GM21619 (cell line): ENCODE results near the gene SHTN1.

Experiments
- ATAC-seq: cut with Tn5 transposase; IDR thresholded peaks from one replicate; pipeline ENCODE4 v1.9.1; 2021; ENCODE audit not compliant: unreplicated experiment

Gene SHTN1, protein sequence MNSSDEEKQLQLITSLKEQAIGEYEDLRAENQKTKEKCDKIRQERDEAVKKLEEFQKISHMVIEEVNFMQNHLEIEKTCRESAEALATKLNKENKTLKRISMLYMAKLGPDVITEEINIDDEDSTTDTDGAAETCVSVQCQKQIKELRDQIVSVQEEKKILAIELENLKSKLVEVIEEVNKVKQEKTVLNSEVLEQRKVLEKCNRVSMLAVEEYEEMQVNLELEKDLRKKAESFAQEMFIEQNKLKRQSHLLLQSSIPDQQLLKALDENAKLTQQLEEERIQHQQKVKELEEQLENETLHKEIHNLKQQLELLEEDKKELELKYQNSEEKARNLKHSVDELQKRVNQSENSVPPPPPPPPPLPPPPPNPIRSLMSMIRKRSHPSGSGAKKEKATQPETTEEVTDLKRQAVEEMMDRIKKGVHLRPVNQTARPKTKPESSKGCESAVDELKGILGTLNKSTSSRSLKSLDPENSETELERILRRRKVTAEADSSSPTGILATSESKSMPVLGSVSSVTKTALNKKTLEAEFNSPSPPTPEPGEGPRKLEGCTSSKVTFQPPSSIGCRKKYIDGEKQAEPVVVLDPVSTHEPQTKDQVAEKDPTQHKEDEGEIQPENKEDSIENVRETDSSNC

DNA sequence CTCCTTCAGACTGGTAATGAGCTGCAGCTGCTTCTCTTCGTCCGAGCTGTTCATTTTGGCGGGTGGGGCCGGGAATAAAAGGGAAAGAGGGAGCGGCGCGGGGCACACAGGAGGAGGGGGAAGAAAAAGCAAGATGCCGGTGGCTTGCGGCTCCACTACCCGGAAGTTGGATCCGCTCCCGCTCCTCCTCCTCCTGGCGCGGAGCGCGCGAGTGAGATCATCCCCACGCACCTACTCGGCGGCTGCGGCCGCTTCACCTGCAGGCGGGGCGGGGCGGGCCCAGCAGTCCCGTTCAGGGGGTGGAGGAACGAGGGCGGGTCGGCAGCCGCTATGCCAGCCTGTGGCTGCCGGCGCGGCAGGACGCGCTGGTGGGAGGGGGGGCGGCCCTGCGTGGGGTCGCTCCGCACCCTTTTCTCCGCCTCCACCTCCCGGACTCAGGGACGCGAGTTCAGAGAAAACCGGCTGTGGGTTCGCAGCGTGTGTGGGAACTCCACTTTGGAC is at the start of gene SHTN1:
Gene SHTN1, minus strand, starts transcription at position 162 of the 501 bp plus-strand sequence. Its CDS starts 108 bp downstream, at position 54.
- peak; percentile 37 for ATAC-seq

DNA sequence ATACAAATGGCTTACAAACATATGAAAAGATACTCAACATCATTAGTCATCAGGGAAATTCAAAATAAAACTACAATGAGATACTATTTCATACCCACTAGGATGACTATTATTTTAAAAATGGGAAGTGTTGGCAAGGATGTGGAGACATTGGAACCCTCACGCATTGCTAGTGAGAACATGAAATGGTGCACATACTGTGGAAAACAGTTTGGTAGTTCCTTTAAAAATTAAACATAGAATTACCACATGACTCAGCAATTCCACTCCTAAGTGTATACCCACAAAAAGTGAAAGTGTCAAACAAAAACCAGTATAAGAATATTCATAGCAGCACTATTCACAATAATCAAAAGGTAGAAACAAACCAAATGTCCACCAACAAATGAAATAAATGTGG is 48.5 kb upstream of the SHTN1 start:
- no peak for ATAC-seq

DNA sequence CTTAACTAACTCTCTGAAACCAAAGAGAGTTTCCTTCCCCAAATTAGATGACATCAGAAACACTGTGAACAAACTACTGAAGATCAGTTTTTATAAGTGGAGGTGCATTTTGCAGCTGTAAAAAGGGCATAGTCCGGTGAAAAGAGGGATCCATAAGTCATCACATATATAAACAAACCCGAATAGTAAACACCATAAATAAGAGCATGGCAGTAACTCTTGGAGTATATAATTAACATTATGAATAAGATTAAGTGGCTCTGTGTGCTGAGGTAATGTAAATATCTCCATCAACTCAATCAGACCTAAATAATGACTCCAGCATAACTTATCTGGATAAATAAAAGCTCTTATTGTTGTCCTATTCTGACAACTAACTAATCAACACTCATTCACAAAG is 43.0 kb upstream of the SHTN1 start:
- no peak for ATAC-seq

DNA sequence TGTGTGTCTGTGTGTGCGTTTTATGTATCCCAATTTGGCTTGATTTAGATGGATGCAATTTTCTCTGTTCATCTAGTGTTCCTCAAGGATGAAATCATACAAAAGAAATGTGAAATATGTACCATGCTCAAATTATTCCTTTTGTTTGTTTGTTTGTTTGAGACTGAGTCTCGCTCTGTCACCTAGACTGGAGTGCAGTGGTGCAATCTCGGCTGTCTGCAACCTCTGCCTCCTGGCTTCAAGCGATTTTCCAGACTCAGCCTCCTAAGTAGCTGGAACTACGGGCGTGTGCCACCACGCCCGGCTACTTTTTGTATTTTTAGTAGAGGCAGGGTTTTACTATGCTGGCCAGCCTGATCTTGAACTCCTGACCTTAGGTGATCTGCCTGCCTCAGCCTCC is 11.3 kb upstream of the SHTN1 start:
- no peak for ATAC-seq

DNA sequence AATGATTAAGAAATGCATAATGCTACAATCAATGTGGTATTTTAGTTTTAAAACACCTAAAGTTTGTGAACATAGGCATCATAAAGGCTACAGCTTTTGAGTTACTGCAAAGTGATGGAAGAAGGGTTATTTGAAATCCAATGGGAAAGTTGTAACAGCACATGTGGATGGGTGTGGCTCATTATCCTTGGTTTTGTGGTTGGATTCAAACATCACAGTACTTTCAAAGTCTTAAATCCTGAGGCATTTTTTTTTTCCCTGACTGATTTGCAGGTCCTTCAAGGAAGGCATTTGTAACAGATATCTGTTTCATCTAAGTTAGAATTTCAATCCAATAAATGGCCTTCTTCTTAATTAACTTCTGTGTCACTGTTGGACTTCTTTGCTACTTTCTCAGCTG is 9.8 kb upstream of the SHTN1 start:
- ATAC-seq, result no peak

DNA sequence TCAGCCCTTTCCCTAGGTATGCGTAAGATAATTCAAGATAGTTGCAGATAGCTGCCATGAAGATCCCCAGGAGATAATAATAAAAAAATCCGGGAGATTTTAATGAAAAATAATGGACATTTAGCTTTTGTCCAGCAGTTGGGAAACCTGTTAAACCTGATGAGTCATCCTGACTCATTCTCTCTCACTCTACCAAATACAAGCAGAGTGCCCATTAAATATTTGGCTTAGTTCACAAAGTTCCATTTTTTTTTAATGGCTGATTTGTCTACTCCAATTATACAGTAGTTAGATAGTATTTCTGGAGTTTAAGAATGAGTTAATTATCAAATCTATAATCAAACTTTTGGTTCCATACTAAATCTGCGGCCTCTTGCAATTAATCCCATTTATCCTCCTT is 2.1 kb upstream of the SHTN1 start:
- ATAC-seq, result no peak

DNA sequence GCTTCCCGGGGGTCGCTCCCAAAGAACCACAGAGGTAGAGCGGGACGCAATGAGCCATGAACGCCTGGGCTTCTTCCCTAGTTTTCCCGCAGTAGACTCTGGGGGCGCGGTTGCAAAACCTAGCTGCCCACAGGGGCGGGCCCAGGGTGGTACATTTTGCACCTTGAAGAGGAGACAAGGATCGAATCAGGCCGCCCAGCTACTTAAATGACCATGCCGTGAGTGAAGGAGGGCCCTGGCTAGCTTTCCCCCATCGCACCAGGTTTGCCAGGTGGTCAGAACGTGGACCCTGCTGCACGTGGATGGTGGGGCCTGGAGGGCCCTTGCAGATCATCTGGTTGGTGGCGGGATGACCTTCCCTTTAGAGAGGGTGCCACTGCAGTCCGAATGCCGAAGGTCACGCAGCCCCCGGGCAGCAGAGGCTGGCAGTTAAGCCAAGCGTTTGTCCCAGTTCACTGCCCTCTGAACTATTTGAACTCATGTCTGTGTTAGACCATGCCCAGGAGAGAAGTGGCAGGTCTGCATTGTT is 604 bp upstream of the SHTN1 start:
- no peak for ATAC-seq

DNA sequence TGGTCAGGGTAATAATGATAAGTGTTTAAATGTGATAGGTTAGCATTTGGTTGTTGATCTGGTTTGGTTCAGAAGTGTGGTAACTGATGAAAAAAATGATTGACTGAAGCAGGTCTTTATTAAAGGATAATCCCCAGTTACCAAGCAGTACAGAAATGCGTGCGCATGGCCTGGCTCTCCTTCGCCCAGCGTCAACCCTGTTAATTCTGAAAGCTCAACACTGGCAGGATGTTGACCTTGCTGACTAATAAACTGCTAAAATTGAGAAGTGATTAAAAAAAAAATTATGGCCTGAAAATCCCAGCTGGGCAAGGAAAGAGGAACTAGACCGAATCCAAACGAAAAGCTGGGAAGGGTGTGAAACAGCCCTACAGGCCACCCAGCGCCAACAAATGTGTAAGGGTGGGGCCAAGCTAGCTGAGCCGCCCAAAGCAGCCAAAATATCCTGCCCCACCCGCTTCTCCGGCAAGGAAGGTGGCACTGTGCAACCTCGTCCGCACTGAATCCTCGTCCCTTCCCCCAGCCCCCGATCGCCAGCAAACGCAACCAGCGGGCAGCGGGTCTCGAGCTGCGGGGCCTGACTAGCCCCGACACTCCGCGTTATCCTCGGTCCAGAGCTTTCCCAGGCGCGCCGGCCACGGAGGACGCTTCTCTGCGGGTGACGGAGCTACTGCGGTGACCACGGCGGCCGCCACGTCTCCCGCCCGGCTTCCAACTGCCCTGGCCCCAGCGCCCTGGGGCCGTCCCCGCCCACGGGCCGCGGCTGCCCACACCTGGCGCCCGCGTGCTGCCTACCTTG is 561 bp downstream of the SHTN1 start:
- peak; percentile 61 for ATAC-seq

DNA sequence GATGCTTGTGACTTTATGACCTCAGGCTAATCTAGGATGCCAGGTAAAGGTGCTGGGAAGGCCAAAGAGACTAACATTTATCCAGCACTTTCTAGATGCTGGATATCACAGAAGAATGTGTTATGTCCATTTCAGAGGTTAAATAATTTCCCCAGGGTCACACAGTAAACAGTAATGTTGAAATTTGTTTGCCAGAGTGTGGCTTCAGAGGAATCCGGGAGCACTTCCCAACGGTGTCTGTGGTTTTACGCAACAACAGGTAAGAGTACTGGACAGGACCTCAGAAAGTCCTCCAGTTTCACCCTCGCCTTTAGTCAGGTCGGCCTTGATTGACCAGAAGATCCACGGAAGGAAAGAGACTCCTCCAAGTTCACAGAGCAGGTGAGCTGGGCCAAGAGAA is 1.7 kb downstream of the SHTN1 start:
- ATAC-seq, result no peak

DNA sequence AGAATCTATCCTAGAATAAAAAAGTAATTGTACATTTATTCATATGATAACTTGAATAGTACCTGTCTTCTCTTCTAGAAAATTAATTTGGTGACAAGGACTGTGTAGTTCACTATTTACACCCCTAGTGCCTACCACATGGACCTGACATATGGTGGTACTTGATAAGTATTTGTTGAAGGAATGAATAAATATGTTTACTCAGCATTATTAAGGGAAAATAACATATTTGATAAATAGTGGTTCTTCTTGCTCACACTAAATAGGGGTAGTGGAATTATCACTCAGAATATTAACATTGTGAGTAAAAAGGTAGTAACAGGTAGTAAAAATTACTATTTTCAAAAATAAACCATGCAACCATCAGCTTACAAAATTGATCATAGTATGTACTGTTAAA is 2.8 kb downstream of the SHTN1 start:
- ATAC-seq, result no peak

DNA sequence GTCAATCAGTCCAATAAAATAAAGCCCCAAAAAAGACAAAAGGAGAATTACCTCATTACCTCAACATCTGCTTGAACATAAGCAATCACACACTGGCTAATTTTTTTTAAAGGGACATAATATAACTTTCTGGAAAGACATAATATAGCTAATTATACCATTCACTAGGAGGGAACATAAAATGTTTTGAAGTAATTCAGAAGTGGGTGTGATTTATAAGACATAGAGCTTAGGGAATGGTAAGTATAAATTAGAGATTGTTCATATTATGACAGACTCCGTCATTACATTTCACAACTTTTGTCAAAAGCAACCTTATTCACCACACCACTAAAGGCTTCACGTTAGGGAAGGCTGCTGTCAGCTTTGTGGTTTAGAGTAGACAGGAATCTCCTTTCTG is 3.8 kb downstream of the SHTN1 start:
- no peak for ATAC-seq

DNA sequence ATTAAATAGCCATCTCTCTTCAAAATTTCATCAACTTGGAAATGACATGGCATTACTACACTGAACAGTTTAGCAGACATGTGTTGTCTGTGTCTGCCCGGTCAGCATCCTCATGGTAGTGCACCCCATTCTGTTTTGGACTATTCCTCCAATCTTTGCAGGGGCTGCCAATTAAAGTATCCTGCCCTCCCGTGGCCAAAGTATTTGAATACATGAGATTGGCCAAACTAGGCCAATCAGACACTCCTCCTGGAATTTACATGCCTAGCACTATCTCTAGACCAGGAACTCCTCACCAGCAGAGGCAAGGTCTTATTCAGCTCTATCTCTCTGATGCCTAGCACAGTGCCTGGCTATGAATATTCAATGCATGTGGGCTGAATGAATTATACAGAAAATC is 4.4 kb downstream of the SHTN1 start:
- no peak for ATAC-seq

DNA sequence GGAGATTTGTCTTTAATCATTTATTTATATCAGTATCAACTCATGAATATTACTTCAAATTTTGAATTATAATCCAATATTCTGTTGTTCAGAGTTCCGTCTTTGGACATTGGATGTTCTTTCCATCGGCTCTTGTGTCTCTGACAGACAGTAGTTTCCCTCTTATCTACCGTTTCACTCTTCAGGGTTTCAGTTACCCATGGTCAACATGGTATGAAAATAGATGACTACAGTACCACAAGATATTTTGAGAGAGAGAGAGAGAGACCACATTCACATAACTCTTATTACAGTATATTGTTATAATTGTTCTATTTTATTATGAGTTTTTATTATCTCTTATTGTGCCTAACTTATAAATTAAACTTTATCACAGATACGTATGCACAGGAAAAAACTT is 6.8 kb downstream of the SHTN1 start:
- no peak for ATAC-seq

DNA sequence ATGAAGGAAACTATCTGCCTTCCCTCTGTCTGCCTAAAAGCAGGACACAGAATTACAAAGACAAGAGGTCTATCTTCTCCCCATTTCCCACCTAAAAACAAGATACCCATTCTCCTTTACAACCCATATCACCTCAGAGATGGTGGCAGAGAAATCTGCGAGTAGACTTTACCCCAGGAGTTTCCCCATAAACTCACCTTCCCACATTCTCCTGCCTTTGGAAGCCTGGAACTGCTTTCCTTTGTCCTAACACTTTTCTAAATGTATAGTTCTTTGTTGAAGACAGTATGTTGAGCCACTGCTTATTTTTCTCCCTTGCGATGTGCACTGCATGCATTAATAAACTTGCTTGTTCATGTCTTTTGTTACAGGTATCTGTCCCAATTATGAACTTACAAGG is 8.0 kb downstream of the SHTN1 start:
- ATAC-seq, result no peak

DNA sequence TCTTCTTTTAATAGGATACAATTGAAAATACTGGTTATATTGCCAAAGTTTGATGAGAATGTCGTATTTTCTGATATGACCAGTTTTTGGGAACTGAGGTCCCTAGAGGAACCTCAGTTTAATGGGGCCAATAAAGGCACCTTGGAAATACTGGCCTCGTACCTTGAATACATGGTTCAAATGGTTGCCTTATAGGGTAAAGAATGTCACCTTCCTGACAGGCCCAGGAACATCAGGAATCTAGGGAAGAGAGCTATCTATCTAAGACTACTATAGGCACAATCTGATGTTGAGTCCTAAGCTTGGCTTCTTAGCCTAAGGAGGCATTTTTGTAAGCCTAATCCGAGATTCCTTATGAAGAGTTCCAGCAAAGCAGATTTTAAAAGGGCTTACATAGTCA is 9.3 kb downstream of the SHTN1 start:
- no peak for ATAC-seq

DNA sequence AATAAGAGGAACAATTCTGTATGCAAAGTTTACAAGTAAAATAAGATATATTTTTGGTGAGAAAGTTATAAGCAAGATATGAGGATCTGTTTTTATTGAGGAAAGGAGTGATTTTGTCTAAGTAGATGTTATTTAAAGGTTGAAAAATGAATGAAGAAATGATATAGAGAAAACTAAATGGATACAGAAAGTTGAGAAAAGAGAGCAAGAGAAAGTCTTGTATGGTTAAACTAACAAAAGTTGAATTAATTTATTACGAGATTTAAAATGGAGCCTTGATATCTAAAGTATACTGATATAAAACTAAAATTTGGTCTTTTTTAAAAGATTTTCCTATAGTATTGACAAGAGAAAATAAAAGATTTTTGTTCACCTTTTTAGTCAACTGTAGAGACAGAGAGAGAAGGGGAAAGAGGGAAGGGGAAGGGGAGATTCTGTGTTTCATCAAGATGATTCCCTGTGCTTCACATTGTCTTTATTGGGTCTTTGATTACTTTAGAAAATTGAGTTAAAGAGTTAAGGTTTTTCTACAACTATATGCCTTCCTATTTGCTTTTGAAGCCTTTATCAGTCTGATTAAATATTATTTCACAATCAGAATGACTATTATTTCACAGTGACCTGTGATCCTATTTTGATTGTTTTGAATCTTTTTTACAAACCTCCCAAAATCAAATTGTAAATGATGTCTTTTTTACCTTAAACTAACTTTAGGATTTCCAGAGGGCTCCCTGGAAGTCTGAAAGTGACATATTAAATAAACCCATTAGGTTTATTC is 10.7 kb downstream of the SHTN1 start:
- ATAC-seq, result no peak

DNA sequence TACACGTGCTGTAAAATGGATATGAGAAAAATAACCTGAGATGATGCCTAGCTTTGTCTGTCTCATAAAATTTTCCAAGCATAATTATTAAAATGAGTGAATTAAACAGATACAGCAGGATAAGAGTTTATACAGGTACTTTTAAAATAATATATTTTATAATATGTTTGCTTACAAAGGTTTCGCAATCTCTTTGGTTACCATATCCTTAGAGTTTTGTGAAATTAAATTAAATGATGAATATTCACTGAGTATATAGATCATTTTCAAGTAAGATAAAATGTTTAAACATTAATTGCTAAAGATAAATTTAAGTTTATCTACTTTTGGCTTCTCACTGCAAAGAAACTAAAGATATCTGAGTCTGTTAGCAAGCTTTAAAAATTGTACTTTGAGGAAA is 11.4 kb downstream of the SHTN1 start:
- ATAC-seq, result no peak

DNA sequence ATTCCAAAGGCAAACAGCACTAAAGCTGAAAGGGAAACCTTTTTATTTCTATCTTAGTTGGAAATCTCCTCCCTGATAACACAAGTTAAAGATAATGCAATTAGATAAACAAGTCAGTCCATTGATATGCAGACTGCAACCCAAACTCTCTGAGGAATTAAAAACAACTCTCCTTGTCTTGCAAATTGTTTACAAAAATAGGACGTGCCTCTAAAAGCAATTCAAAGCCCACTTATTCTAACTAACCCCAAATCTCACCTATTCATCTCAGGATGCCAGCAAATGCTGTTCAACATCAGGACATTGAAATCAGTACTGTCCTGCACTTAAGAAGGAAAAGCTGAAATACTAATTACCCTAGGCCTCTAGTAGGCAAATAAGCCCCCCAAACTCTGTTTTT is 12.8 kb downstream of the SHTN1 start:
- no peak for ATAC-seq

DNA sequence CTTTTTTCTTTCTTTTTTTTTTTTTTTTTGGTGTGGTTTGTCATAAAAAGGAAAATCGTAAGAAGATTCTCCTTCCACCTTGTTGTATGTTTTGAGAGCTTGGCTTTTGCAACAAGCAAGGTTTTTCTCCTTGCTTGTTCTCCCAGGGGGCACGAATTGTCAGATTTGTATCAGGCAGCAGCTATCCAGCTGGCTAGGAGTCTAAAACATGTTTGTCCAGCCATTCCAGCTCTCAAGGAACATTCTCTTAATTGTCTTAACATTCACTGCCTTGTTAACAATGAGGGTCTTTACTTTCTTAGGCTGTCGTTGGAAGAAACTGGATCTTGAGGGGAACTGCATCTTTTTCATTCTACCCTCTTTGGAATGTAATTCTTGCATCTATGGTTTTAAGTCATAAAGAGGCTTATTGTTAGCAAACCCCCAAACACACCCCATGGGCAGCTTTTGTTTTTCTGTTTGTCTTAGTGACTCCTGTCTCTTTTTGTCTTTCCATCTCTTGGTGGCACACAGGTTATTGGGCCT is 14.6 kb downstream of the SHTN1 start:
- ATAC-seq, result no peak

DNA sequence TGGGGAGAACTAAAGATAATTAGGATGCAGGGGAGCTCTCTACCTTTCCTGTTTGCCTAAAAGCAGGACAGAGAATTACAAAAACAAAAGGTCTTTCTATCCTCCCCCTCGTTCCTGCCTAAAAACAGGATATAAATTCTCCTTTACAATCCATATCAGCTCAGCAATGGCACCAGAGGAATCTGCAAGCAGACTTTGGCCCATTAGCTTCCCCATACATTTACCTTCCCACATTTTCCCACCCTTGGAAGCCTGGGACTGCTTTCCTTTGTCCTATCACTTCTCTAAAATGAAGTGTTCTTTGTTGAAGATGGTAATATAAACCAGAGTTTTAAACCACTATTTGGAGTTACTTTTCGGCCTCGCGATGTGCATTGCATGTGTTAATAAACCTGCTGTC is 15.5 kb downstream of the SHTN1 start:
- no peak for ATAC-seq
